GM10248 (cell line): Measurements from ENCODE around the gene MBD6.
"Not testable (repeated sequence)": the region's sequence is repeated elsewhere in the genome, so short reads cannot be mapped to it uniquely, and the experiment has no call there.

Experiments
- CTCF ChIA-PET: fragments of 300-600 bp; sonication (Branson Sonifier 250); formaldehyde crosslinking; extraction: SDS; loops from one replicate; lab custom pipeline; 2021; ENCODE audit warnings: antibody characterized with exemption; lab: Yijun Ruan, JAX
- POLR2A ChIA-PET: fragments of 350-650 bp; sonication (Branson Sonifier 250); formaldehyde crosslinking; extraction: SDS; loops from one replicate; lab custom pipeline; 2020; ENCODE audit warnings: antibody characterized with exemption; lab: Yijun Ruan, JAX
- DNase-seq: peaks from one replicate; pipeline ENCODE4 v3.0.0; 2012; ENCODE audit errors: extremely low spot score
- TF ChIP-seq, protein P1 (sequence below): IDR thresholded peaks from 2 replicates; pipeline ENCODE4 v1.5.1; 2012; ENCODE audit warnings: mild to moderate bottlenecking, low read depth; ENCODE audit errors: extremely low read depth, missing control alignments, control extremely low read depth

The MBD6 gene

GRCh38 chr12:57511588-57512325, 10.9 kb upstream of the MBD6 start:
- ChIA-PET POLR2A (interaction anchor here (0.6 to 2.2 kb wide), 2 partner anchors 9 to 132 kb away, joined by 5 to 7 read pairs; partner anchors contain the start of gene DDIT3), CTCF (interaction anchor here (1.5 to 2.3 kb wide), 2 partner anchors 14 to 59 kb away, joined by 3 to 7 read pairs; no protein-coding TSS in a partner anchor)
- TF ChIP-seq, protein P1, sequence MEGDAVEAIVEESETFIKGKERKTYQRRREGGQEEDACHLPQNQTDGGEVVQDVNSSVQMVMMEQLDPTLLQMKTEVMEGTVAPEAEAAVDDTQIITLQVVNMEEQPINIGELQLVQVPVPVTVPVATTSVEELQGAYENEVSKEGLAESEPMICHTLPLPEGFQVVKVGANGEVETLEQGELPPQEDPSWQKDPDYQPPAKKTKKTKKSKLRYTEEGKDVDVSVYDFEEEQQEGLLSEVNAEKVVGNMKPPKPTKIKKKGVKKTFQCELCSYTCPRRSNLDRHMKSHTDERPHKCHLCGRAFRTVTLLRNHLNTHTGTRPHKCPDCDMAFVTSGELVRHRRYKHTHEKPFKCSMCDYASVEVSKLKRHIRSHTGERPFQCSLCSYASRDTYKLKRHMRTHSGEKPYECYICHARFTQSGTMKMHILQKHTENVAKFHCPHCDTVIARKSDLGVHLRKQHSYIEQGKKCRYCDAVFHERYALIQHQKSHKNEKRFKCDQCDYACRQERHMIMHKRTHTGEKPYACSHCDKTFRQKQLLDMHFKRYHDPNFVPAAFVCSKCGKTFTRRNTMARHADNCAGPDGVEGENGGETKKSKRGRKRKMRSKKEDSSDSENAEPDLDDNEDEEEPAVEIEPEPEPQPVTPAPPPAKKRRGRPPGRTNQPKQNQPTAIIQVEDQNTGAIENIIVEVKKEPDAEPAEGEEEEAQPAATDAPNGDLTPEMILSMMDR = no peak
- no peak for DNase-seq

- DNase-seq = no peak
- TF ChIP-seq, protein P1 = no peak
- POLR2A ChIA-PET = no interaction called here
- CTCF ChIA-PET = interaction anchor here (1.5 kb wide), 1 partner anchor 60 kb away, joined by 3 read pairs; no protein-coding TSS in a partner anchor
Measured at GRCh38 chr12:57512665-57513064, 10.0 kb upstream of the MBD6 start.

- TF ChIP-seq, protein P1 = no peak
- POLR2A ChIA-PET = interaction anchor here (0.6 to 0.9 kb wide), 4 partner anchors 16 to 1177 kb away, joined by 3 to 5 read pairs (median 3); no protein-coding TSS in a partner anchor
- no peak for DNase-seq
- CTCF ChIA-PET = interaction anchor here (1.5 kb wide), 1 partner anchor 60 kb away, joined by 3 read pairs; no protein-coding TSS in a partner anchor
Measured at GRCh38 chr12:57513266-57513665, 9.4 kb upstream of the MBD6 start.

- POLR2A ChIA-PET = interaction anchor here (0.6 to 0.9 kb wide), 4 partner anchors 17 to 1177 kb away, joined by 3 to 5 read pairs (median 3); no protein-coding TSS in a partner anchor
- not testable (repeated sequence) for DNase-seq
- CTCF ChIA-PET = interaction anchor here (1.5 kb wide), 1 partner anchor 61 kb away, joined by 3 read pairs; no protein-coding TSS in a partner anchor
Measured at GRCh38 chr12:57513677-57514076, 8.9 kb upstream of the MBD6 start.

DNA sequence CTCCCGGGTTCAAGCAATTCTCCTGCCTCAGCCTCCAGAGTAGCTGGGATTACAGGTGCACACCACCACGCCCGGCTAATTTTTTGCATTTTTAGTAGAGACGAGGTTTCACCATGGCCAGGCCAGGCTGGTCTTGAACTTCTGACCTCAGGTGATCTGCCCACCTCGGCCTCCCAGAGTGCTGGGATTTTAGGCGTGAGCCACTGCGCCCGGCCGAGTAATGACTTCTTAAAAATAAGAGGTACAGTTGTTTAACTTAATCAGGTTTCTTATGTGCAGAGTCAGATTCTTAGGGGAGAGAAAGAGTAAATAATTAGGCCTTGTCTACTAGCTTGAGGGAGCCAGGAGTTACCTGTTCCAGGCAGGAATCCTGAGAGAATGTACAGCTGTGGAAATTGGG, 8.4 kb upstream of the MBD6 start:
- ChIA-PET CTCF (interaction anchor here (1.4 kb wide), 1 partner anchor 23 kb away, joined by 3 read pairs; no protein-coding TSS in a partner anchor), POLR2A (interaction anchor here (0.7 kb wide), 1 partner anchor 25 kb away, joined by 3 read pairs; no protein-coding TSS in a partner anchor)

DNA sequence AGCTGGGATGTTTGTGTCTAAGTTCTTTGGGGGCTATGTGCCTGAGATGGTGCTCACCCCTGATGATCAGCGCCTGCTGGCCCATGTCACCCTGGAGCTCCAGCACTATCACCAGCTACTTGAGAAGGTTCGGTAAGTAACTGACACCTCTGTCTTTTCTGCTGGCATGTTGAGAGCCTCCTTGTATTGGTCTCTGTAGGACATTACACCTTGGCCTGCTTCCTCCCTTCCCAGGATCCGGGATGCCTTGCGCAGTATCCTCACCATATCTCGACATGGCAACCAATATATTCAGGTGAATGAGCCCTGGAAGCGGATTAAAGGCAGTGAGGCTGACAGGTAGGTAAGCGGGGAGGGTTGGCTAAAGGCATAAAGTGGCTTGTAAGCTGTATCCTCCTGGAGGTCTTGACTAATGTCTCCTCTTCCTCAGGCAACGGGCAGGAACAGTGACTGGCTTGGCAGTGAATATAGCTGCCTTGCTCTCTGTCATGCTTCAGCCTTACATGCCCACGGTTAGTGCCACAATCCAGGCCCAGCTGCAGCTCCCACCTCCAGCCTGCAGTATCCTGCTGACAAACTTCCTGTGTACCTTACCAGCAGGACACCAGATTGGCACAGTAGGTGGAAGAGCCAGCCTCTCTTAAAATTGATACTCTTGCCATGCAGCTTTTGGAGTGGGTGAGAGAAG, 7.8 kb upstream of the MBD6 start:
- POLR2A ChIA-PET = interaction anchor here (0.8 to 0.9 kb wide), 2 partner anchors 9 to 11 kb away, joined by 3 to 5 read pairs; no protein-coding TSS in a partner anchor
- no peak for DNase-seq
- TF ChIP-seq, protein P1 = no peak
- CTCF ChIA-PET = interaction anchor here (1.0 to 2.1 kb wide), 5 partner anchors 12 to 59 kb away, joined by 3 to 6 read pairs (median 4); partner anchors contain the start of gene INHBE

More for the DNA sequence above, 8.4 kb upstream of the MBD6 start:
- not testable (repeated sequence) for DNase-seq

GRCh38 chr12:57515408-57515933, 7.2 kb upstream of the MBD6 start:
- TF ChIP-seq, protein P1 = no peak
- no peak for DNase-seq
- ChIA-PET CTCF (interaction anchor here (1.0 to 2.1 kb wide), 5 partner anchors 13 to 60 kb away, joined by 3 to 6 read pairs (median 4); partner anchors contain the start of gene INHBE), POLR2A (interaction anchor here (0.8 to 1.0 kb wide), 3 partner anchors 9 to 12 kb away, joined by 3 to 5 read pairs (median 3); no protein-coding TSS in a partner anchor)
